RWPE1 (cell line): Measurements from ENCODE around the gene KCNC4.

Experiments
- CTCF ChIA-PET: fragments of 350-600 bp; sonication (Branson Sonifier 250); formaldehyde crosslinking; extraction: SDS; loops from one replicate; lab custom pipeline; 2021; lab: Yijun Ruan, JAX
- POLR2A ChIA-PET: fragments of 400-600 bp; formaldehyde crosslinking; extraction: SDS; loops from one replicate; lab custom pipeline; 2020; ENCODE audit warnings: antibody characterized with exemption; ENCODE audit not compliant: low non-redundant PET; lab: Yijun Ruan, JAX
- DNase-seq: peaks from one replicate; pipeline ENCODE4 v3.0.0; 2012; ENCODE audit warnings: low spot score
- H3K27ac ChIP-seq: fragments of 450-650 bp; 2 replicates; pipeline ENCODE4 v1.5.1; 2017
- TF ChIP-seq, protein P1 (sequence below): fragments of 450-650 bp; conservative IDR thresholded peaks from 2 replicates; pipeline ENCODE4 v1.5.1; 2017; ENCODE audit warnings: low read depth, mild to moderate bottlenecking

The KCNC4 gene

DNA sequence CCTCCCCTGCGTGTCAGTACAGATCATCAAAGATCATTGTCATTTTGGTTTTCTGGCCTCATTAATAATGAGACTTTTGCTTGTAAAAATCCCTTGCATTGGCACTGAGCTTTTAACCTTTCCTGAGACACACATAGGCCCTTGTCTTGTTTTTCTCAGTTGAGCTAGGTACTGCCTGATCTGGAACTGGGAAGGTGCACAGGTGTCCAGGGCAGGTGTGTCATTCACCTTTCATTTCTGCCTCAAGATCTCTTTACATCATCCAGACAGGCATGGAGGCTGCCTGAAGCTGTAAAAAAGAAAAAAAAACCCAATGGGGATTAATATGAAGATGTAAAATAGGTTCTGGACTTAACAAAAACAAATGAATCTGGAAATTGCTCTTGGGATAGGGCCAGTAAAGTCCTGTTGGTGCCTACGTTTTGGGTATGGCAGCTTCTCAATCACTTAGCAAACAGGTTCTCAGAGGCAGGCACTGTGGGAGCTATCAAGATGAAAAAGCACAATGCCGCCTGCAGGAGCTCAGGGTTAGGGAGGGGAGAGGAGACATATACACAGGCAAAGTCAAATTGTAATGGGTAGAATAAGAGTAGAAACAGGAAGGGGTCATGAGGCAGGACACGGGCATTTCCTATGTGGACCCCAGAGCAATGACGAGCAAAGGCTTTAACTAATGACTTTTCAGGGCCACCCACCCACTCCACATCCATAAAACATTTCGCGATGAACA is 1.0 kb upstream of the KCNC4 start:
- H3K27ac ChIP-seq = peak overlapping the region; percentile 69
- ChIA-PET POLR2A (interaction anchor here (0.6 kb wide), 1 partner anchor 73 kb away, joined by 3 read pairs; no protein-coding TSS in a partner anchor), CTCF (interaction anchor here (0.6 to 13.5 kb wide), 12 partner anchors 12 to 287 kb away, joined by 3 to 265 read pairs (median 4); no protein-coding TSS in a partner anchor)
- TF ChIP-seq, protein P1, sequence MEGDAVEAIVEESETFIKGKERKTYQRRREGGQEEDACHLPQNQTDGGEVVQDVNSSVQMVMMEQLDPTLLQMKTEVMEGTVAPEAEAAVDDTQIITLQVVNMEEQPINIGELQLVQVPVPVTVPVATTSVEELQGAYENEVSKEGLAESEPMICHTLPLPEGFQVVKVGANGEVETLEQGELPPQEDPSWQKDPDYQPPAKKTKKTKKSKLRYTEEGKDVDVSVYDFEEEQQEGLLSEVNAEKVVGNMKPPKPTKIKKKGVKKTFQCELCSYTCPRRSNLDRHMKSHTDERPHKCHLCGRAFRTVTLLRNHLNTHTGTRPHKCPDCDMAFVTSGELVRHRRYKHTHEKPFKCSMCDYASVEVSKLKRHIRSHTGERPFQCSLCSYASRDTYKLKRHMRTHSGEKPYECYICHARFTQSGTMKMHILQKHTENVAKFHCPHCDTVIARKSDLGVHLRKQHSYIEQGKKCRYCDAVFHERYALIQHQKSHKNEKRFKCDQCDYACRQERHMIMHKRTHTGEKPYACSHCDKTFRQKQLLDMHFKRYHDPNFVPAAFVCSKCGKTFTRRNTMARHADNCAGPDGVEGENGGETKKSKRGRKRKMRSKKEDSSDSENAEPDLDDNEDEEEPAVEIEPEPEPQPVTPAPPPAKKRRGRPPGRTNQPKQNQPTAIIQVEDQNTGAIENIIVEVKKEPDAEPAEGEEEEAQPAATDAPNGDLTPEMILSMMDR = no peak
- no peak for DNase-seq

DNA sequence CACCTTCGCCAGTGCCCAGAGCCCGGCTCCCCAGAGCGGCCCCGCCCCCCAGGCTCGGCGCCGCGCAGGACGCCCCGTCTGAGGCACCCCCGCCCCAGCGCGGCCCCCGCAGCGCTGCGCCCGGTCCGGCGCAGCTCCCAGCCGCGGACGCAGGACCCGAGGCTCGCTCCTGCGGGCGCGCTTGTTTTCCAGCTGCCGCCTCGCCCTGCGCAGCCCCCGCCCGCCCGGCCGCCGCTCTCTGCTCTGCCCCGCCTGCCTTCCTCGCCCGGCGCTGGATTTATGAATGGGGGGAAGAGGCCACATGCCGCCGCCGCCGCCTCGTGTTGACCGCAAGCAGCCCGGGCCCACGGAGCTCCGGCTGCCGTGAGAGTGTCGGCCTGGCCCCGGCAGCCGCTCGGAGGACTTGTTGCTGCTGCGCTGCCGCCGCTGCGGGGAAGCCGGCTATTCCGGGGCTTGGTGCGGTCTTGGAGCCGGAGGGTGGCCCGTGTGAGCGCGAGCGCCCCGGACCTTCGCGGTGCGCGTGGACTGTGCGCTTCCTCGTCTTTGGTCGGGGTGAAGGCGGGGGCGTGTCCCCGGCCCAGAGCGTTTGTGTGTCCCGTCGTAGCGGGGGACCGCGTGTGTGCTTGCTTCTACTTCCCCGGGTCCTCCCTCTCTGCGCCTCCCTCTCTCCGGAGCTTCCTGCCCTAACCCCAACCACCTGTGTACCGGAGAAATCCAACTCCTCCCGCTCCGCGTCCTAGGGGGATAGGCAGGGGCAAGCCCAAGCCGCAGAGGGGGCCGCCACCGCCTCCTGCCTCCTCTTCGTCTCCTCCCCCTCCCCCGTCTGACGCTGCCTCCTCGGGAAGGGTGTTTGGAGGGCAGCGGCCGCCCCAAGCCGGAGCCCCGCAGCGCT is 736 bp downstream of the KCNC4 start:
- DNase-seq = peak; percentile 35
- TF ChIP-seq, protein P1 = no peak
- CTCF ChIA-PET = interaction anchor here (0.6 to 13.5 kb wide), 5 partner anchors 14 to 249 kb away, joined by 3 to 265 read pairs (median 3); no protein-coding TSS in a partner anchor
- POLR2A ChIA-PET = interaction anchor here (0.9 kb wide), 1 partner anchor 9 kb away, joined by 3 read pairs; no protein-coding TSS in a partner anchor
- H3K27ac ChIP-seq = peak overlapping the region; percentile 69

DNA sequence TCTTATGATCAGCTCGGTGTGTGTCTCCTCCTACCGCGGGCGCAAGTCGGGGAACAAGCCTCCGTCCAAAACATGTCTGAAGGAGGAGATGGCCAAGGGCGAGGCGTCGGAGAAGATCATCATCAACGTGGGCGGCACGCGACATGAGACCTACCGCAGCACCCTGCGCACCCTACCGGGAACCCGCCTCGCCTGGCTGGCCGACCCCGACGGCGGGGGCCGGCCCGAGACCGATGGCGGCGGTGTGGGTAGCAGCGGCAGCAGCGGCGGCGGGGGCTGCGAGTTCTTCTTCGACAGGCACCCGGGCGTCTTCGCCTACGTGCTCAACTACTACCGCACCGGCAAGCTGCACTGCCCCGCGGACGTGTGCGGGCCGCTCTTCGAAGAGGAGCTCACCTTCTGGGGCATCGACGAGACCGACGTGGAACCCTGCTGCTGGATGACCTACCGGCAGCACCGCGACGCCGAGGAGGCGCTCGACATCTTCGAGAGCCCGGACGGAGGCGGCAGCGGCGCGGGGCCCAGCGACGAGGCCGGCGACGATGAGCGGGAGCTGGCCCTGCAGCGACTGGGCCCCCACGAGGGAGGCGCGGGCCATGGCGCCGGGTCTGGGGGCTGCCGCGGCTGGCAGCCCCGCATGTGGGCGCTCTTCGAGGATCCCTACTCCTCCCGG is 1.5 kb downstream of the KCNC4 start:
- H3K27ac ChIP-seq = no peak overlapping the region
- no peak for DNase-seq
- ChIA-PET POLR2A (interaction anchor here (0.9 kb wide), 1 partner anchor 8 kb away, joined by 3 read pairs; no protein-coding TSS in a partner anchor), CTCF (interaction anchor here (0.7 to 13.5 kb wide), 6 partner anchors 13 to 324 kb away, joined by 3 to 265 read pairs (median 3); partner anchors contain the start of gene RBM15)
- TF ChIP-seq, protein P1 = no peak

DNA sequence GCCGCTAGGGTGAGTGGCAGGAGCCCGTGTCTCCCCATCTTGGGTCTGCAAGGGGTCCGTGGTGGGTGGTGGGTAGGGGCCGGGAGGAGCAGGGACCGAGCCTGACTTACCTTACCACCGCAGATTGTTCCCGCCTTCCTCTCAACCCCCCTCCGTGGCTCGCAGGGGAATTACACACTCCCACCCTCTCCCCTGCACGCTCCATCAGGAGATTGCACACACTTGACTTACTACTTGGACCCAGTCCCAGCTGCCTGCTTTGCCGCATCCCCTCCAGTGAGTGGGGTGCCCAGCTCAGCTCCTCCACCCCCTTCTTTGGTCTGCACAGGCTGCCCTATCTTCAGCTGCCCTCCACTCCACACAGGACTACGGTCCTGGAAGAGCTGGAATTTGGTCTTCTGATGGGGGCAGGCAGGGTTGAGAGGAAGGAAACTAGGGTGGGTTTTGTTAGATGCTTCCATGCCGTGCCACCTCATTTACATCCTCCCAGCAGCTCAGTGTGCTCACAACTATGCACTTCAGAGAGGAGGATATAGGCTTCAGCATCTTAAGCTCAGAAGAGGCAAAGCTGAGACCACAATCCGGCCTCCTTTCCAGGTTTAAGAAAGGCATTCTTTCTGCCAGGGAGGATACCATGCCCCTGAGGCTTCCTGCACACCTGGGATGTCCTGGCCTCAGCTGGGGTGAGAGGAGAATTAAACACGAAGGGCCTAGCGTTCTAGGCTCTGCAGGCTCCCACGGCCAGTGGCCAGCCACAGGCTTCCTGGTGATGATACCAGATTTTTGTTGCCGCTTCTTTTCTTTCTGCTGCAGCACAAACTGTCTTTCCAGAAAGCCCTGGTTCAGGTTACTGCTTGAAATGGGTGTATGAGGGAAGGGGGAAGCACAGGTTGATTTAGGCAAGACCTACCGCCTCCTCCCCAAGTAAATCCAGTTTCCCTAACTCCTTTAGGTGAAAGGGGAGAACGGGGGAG is 2.3 kb downstream of the KCNC4 start:
- ChIA-PET CTCF (interaction anchor here (0.8 to 13.5 kb wide), 4 partner anchors 99 to 323 kb away, joined by 3 to 265 read pairs (median 4); partner anchors contain the start of gene RBM15), POLR2A (no interaction called here)
- no peak for DNase-seq
- TF ChIP-seq, protein P1 = no peak
- no peak overlapping the region for H3K27ac ChIP-seq

DNA sequence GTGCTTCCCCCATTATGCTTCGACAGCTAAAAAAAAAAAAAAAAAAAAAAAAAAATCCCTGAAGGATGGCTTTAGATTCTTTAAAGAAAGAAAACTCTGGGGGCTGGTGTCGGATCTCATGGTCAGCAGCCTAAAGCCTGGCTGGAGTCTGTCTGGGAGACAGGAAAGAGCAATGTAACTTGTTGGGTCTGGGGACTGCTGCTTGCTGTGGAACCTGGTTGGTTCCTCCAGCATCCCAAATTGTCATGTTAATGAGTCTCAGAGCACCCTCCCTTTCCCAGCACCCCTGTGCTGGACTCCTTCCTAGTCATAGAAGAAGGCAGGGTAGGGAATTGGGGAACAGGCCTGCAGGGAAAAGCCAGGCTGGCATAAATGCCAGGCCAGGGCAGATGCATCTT is 3.0 kb downstream of the KCNC4 start:
- CTCF ChIA-PET = interaction anchor here (0.7 to 13.5 kb wide), 2 partner anchors 98 to 282 kb away, joined by 4 to 265 read pairs; no protein-coding TSS in a partner anchor
- no peak for DNase-seq

More for the DNA sequence above, 3.0 kb downstream of the KCNC4 start:
- H3K27ac ChIP-seq = no peak overlapping the region
- TF ChIP-seq, protein P1 = no peak
- POLR2A ChIA-PET = no interaction called here
